GM12874 (cell line): Measurements from ENCODE around the gene KCTD10.

Experiments
- TF ChIP-seq, protein P1 (sequence below): IDR thresholded peaks from 2 replicates; pipeline ENCODE4 v1.5.1; 2011; ENCODE audit warnings: low read depth, mild to moderate bottlenecking, control low read depth, low read length, moderate library complexity; ENCODE audit not compliant: insufficient read depth

The KCTD10 gene

GRCh38 chr12:109461049-109461845 is 15.9 kb downstream of the KCTD10 start:
- TF ChIP-seq, protein P1, sequence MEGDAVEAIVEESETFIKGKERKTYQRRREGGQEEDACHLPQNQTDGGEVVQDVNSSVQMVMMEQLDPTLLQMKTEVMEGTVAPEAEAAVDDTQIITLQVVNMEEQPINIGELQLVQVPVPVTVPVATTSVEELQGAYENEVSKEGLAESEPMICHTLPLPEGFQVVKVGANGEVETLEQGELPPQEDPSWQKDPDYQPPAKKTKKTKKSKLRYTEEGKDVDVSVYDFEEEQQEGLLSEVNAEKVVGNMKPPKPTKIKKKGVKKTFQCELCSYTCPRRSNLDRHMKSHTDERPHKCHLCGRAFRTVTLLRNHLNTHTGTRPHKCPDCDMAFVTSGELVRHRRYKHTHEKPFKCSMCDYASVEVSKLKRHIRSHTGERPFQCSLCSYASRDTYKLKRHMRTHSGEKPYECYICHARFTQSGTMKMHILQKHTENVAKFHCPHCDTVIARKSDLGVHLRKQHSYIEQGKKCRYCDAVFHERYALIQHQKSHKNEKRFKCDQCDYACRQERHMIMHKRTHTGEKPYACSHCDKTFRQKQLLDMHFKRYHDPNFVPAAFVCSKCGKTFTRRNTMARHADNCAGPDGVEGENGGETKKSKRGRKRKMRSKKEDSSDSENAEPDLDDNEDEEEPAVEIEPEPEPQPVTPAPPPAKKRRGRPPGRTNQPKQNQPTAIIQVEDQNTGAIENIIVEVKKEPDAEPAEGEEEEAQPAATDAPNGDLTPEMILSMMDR: no peak

GRCh38 chr12:109460538-109460937 is 16.6 kb downstream of the KCTD10 start:
- TF ChIP-seq, protein P1: no peak

GRCh38 chr12:109459247-109459646 is 17.9 kb downstream of the KCTD10 start:
- TF ChIP-seq, protein P1: no peak

DNA sequence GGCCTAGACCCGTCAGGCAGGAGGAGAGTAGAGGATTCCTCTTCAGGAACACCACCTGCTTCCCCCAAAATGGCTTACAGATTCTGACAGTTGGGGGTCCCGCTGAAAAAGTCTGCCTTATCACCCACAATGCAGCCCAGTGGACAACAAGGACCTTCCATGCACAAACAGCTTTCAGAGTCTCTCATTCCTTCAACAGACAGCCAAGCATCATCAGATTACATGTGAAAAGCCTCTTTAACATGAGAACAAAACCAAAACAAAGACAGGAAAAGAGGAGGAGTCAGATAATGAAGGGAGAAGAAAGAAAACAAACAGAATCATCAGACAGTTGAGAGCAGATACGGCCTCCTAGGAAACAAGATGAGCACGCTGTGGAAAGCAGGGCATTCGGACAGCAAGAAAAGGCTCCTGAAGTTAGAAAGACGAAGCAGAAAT is 18.3 kb downstream of the KCTD10 start:
- TF ChIP-seq, protein P1: no peak

DNA sequence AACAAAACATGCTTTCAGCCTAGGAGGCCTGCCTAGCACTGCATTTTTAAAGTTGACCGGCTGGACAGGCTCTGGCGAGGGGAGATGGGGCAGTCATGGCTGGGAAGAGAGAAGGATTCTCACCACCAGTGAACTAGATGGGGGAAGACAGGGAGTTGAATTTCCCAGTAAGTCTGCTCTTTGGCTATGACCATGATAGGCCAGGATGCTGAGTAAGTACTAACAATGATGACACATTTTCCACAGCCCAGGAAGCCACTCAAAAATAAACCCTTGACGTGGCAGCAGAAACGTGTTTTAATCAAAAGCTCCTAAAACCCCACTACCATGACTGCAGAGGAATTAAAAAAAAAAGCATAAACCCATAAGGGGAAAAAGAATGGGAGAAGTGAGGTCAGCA is 19.0 kb downstream of the KCTD10 start:
- TF ChIP-seq, protein P1: no peak

DNA sequence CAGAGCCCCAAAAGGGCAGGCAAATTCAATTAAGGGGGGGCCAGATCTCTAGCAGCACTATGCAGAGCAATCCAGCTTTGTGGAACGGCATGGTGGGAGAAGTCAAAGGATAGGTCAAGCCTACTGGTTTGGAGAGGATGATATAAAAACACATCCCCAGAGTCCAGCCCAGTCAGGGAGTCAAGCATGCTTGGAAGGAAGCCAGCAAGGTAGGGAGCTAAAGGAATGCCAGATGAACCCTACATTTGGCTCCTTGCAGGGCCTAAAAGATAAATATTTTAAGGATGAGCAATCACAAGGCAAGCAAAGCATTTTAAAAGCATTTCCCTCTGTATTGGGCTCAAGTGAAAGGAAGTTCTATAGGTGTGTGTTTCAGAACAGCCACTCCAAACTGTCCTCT is 21.4 kb downstream of the KCTD10 start:
- TF ChIP-seq, protein P1: no peak

- TF ChIP-seq, protein P1: no peak
Observed at GRCh38 chr12:109452489-109452888, 24.6 kb downstream of the KCTD10 start.
